Tibial nerve (tissue), 4 donors: Measurements from ENCODE around the gene C1orf159.

ENCODE experiments used
- CTCF ChIP-seq, 5 experiments: fragments of 200-600 bp in 3 of 5; fragments of 450-650 bp in 2 of 5; sonication (generic) in 3 of 5; IDR thresholded peaks; one replicate each; pipeline ENCODE4 v1.5.1; 2016 to 2019; ENCODE audit warnings: antibody characterized with exemption in 5 of 5, mild to moderate bottlenecking in 3 of 5, moderate library complexity in 2 of 5
- EP300 ChIP-seq, 2 donors: sonication (generic); formaldehyde crosslinking; IDR thresholded peaks; one replicate each; pipeline ENCODE4 v1.6.1; 2017; ENCODE audit warnings: antibody characterized with exemption in 2 of 2, mild to moderate bottlenecking in 1 of 2
- POLR2A ChIP-seq, 2 donors: fragments of 450-650 bp; IDR thresholded peaks; one replicate each; pipeline ENCODE4 v1.6.1; 2017; ENCODE audit warnings: antibody characterized with exemption in 2 of 2, mild to moderate bottlenecking in 2 of 2, moderate library complexity in 2 of 2

- TF ChIP-seq POLR2A (IDR thresholded peaks at IDR 0.05) (no peak), CTCF (IDR thresholded peaks at IDR 0.05) (no peak), EP300 (IDR thresholded peaks at IDR 0.05) (no peak)
Measured at GRCh38 chr1:1163538-1164070, 47.7 kb upstream of the C1orf159 start.
